SK-N-SH (cell line): ENCODE data around the gene PTTG1IP2. TPM values are rescaled to one million over a fixed set of nuclear protein-coding genes. Genes with fewer than 3 reads are reported as not detected.

Source experiments
- CTCF ChIA-PET: fragments of 300-600, 350-600 bp; formaldehyde crosslinking; extraction: SDS; loops from one replicate; lab custom pipeline; 2021; lab: Yijun Ruan, JAX
- POLR2A ChIA-PET: fragments of 350-600 bp; sonication (Branson Sonifier 250); formaldehyde crosslinking; extraction: SDS; loops from one replicate; lab custom pipeline; 2020; ENCODE audit warnings: antibody characterized with exemption, inconsistent platforms; lab: Yijun Ruan, JAX
- DNase-seq: peaks from one replicate; pipeline ENCODE4 v3.0.0; 2012
- H2AFZ ChIP-seq: fragments of 200-600 bp; sonication (generic); 2 replicates; pipeline ENCODE4 v1.8.1; 2016; ENCODE audit warnings: antibody characterized with exemption, mild to moderate bottlenecking, low read depth
- H3F3A ChIP-seq: fragments of 200-600 bp; sonication (generic); replicated peaks from 2 replicates; pipeline ENCODE3; 2016; ENCODE audit warnings: antibody characterized with exemption, mild to moderate bottlenecking; ENCODE audit not compliant: insufficient read depth
- H3K27ac ChIP-seq, 2 experiments: fragments of 200-500 bp in 1 of 2; fragments of 200-600 bp in 1 of 2; sonication (Bioruptor generic) in 1 of 2; sonication (generic), shearing (Covaris generic) in 1 of 2; 2 replicates each; pipeline versions ENCODE4 v1.5.1 to v1.6.1; 2014 to 2016; ENCODE audit warnings: low read depth in 2 of 2, inconsistent platforms in 1 of 2, low read length in 1 of 2, mild to moderate bottlenecking in 1 of 2, mixed read lengths in 1 of 2
- H3K27me3 ChIP-seq: fragments of 200-600 bp; sonication (generic), shearing (Covaris generic); 2 replicates; pipeline ENCODE4 v1.6.1; 2016; ENCODE audit warnings: mixed run types; ENCODE audit not compliant: insufficient read depth
- H3K36me3 ChIP-seq, 2 experiments: fragments of 200-500 bp in 1 of 2; fragments of 200-600 bp in 1 of 2; sonication (Bioruptor generic) in 1 of 2; sonication (generic) in 1 of 2; replicated peaks in 1 of 2; 2 replicates each; pipeline versions ENCODE3 to v1.5.1; 2014 to 2016; ENCODE audit warnings: low read length in 1 of 2, mild to moderate bottlenecking in 1 of 2; ENCODE audit not compliant: insufficient read depth in 2 of 2, control insufficient read depth in 1 of 2
- H3K4me1 ChIP-seq, 2 experiments: fragments of 200-500 bp in 1 of 2; fragments of 200-600 bp in 1 of 2; sonication (Bioruptor generic) in 1 of 2; sonication (generic), shearing (Covaris generic) in 1 of 2; 2 replicates each; pipeline versions ENCODE4 v1.5.1 to v1.6.1; 2014 to 2016; ENCODE audit warnings: low read depth in 1 of 2, low read length in 1 of 2, mixed run types in 1 of 2; ENCODE audit not compliant: insufficient read depth in 2 of 2, control insufficient read depth in 1 of 2
- H3K4me2 ChIP-seq: fragments of 200-600 bp; sonication (generic), shearing (Covaris generic); 2 replicates; pipeline ENCODE4 v1.6.1; 2017; ENCODE audit warnings: mixed run types
- H3K4me3 ChIP-seq, 2 experiments: fragments of 200-500 bp in 1 of 2; fragments of 200-600 bp in 1 of 2; sonication (Bioruptor generic) in 1 of 2; sonication (generic), shearing (Covaris generic) in 1 of 2; 2 replicates each; pipeline versions ENCODE4 v1.5.1 to v1.8.1; 2014 to 2016; ENCODE audit warnings: low read depth in 2 of 2, inconsistent platforms in 1 of 2, low read length in 1 of 2, mild to moderate bottlenecking in 1 of 2, mixed read lengths in 1 of 2, moderate library complexity in 1 of 2
- H3K79me2 ChIP-seq: fragments of 200-600 bp; sonication (generic); 2 replicates; pipeline ENCODE4 v1.8.1; 2017; ENCODE audit warnings: mild to moderate bottlenecking; ENCODE audit not compliant: insufficient read depth
- H3K9ac ChIP-seq: fragments of 200-600 bp; sonication (generic); 2 replicates; pipeline ENCODE4 v1.6.1; 2017; ENCODE audit warnings: mixed run types
- H3K9me2 ChIP-seq: fragments of 200-600 bp; sonication (generic); 2 replicates; pipeline ENCODE4 v1.6.1; 2017; ENCODE audit warnings: mixed run types
- H3K9me3 ChIP-seq: fragments of 200-600 bp; sonication (generic); 2 replicates; pipeline ENCODE4 v1.6.1; 2017; ENCODE audit warnings: mixed run types, mild to moderate bottlenecking, moderate library complexity
- H4K20me1 ChIP-seq: fragments of 200-600 bp; sonication (generic); 2 replicates; pipeline ENCODE4 v1.6.1; 2017; ENCODE audit warnings: mild to moderate bottlenecking, mixed run types; ENCODE audit not compliant: insufficient read depth
- ELF1 ChIP-seq: IDR thresholded peaks from 2 replicates; pipeline ENCODE4 v1.4.0; 2012
- EP300 ChIP-seq, 2 experiments: IDR thresholded peaks; 2 replicates each; pipeline versions ENCODE4 v1.4.0 to v1.6.1; 2012; ENCODE audit warnings: borderline replicate concordance in 1 of 2, low read depth in 1 of 2, low read length in 1 of 2
- FOSL2 ChIP-seq: IDR thresholded peaks from 2 replicates; pipeline ENCODE4 v1.4.0; 2012; ENCODE audit warnings: low read depth, mild to moderate bottlenecking, moderate library complexity, borderline replicate concordance
- FOXJ3 ChIP-seq: sonication (generic); formaldehyde crosslinking; IDR thresholded peaks from 2 replicates; pipeline ENCODE4 v1.5.1; 2020; ENCODE audit warnings: mild to moderate bottlenecking, missing genetic modification reagents
- JUND ChIP-seq: IDR thresholded peaks from 2 replicates; pipeline ENCODE4 v1.4.0; 2012
- MEF2A ChIP-seq: IDR thresholded peaks from 2 replicates; pipeline ENCODE4 v1.4.0; 2012; ENCODE audit warnings: low read depth, borderline replicate concordance
- MXI1 ChIP-seq: IDR thresholded peaks from 2 replicates; pipeline ENCODE4 v1.6.1; 2012; ENCODE audit warnings: mild to moderate bottlenecking, low read depth, low read length, improper control_type of control experiment
- RAD21 ChIP-seq: IDR thresholded peaks from 2 replicates; pipeline ENCODE4 v1.6.1; 2012; ENCODE audit warnings: mild to moderate bottlenecking, low read length
- RCOR1 ChIP-seq: fragments of 150-350 bp; IDR thresholded peaks from 2 replicates; pipeline ENCODE4 v1.6.1; 2017; ENCODE audit warnings: antibody characterized with exemption, low read length
- RFX5 ChIP-seq: IDR thresholded peaks from 2 replicates; pipeline ENCODE4 v1.6.1; 2012; ENCODE audit warnings: mild to moderate bottlenecking, improper control_type of control experiment, low read length
- RXRA ChIP-seq: IDR thresholded peaks from 2 replicates; pipeline ENCODE4 v1.4.0; 2012; ENCODE audit warnings: low read depth, mild to moderate bottlenecking, borderline replicate concordance
- SMC3 ChIP-seq: IDR thresholded peaks from 2 replicates; pipeline ENCODE4 v1.6.1; 2012; ENCODE audit warnings: low read depth, low read length, improper control_type of control experiment
- TAF1 ChIP-seq: IDR thresholded peaks from 2 replicates; pipeline ENCODE4 v1.6.1; 2012; ENCODE audit warnings: low read depth, mild to moderate bottlenecking, low read length, moderate library complexity, borderline replicate concordance
- YY1 ChIP-seq: IDR thresholded peaks from 2 replicates; pipeline ENCODE4 v1.4.0; 2012; ENCODE audit warnings: low read depth, mild to moderate bottlenecking
- WGBS: methylation state at CpG from one replicate; pipeline ENCODE4 v1.1.6; 2017; ENCODE audit warnings: low lambda C conversion rate; 5-methylcytosine and 5-hydroxymethylcytosine counted together
- polyA plus RNA-seq, 3 experiments: library from polyadenylated mRNA; depleted of rRNA; stranded (reverse); fragments of >200 nt; gene quantifications; 2 replicates each; pipeline ENCODE4 v1.2.3, GENCODE V29; 2012
- TF ChIP-seq, protein P1 (sequence below): IDR thresholded peaks from 2 replicates; pipeline ENCODE4; 2012
- TF ChIP-seq, protein P2 (sequence below): IDR thresholded peaks from 2 replicates; pipeline ENCODE4 v1.4.0; 2012; ENCODE audit warnings: low read depth
- TF ChIP-seq, protein P3 (sequence below): fragments of 200-600 bp; sonication (generic); IDR thresholded peaks from 2 replicates; pipeline ENCODE4 v1.6.1; 2017; ENCODE audit warnings: antibody characterized with exemption, mild to moderate bottlenecking, moderate library complexity

PTTG1IP2 gene
- not detected in 2 replicates for polyA plus RNA-seq (2012; rRNA removed)
- not detected in 2 replicates for polyA plus RNA-seq (2012; cell fraction: cytosol; rRNA removed)
- polyA plus RNA-seq (2012; cell fraction: nucleus; rRNA removed): not detected in 2 replicates

DNA sequence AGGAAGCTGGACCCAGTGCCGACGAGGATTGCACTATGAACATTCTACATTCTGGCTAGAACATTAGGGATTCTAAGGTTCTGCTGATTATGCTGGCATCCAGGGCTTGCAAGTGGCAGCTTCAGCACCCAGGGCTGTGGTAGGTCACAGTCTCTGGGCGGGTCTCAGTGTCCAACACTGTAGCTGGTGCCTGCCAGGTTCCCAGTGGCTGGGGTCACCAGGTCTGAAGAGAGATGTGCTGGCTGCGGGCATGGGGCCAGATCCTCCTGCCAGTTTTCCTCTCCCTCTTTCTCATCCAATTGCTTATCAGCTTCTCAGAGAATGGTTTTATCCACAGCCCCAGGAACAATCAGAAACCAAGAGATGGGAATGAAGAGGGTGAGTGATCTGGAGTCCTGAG lies at the start of gene PTTG1IP2:
TSS of gene PTTG1IP2 (plus strand) at position 86 of the 400 bp plus-strand sequence. CDS start at position 234, 148 bp downstream.
- ChIA-PET CTCF (interaction anchor here (1.1 to 5.1 kb wide), 4 partner anchors 13 to 565 kb away, joined by 3 to 30 read pairs (median 4); partner anchors contain the start of gene CDK14), POLR2A (no interaction called here)
- Histone ChIP-seq H2AFZ (0 out of 2 replicates have a peak within 1 kb of the TSS, but pooled peaks have one; percentile 8), H3K79me2 (no peaks in the 10 kb centered on the region), H4K20me1 (no peaks in the 10 kb centered on the region), H3K27me3 (no peaks in the 10 kb centered on the region), H3K4me1 (peaks cover 0 to 10% of the 10 kb centered on the region in 2 experiments; a peak in 1 of 4 replicates), H3K36me3 (no peaks in the 10 kb centered on the region), H3F3A (no peaks in the 10 kb centered on the region), H3K4me2 (no peak within 1 kb of the TSS), H3K4me3 (no peak within 1 kb of the TSS), H3K9me3 (no peaks in the 10 kb centered on the region), H3K27ac (peak within 1 kb of the TSS in 1 of 2 experiments; percentile 14; a peak in 1 of 4 replicates), H3K9ac (no peak within 1 kb of the TSS), H3K9me2 (no peaks in the 10 kb centered on the region)
- WGBS: 65% methylated on average over 4 of the region's 4 CpGs
- no peak for DNase-seq
- TF ChIP-seq FOSL2 (no peak), MEF2A (no peak), RCOR1 (no peak), RFX5 (no peak), ELF1 (no peak), EP300 (IDR thresholded peaks at IDR 0.05; ENCODE audit: borderline replicate concordance in 1 of 2, low read depth in 1 of 2, low read length in 1 of 2) (no peak), RAD21 (no peak), TAF1 (no peak), FOXJ3 (CRISPR knock-in tag) (no peak), JUND (no peak), SMC3 (no peak), RXRA (no peak), MXI1 (no peak), YY1 (no peak)
- TF ChIP-seq, protein P1, sequence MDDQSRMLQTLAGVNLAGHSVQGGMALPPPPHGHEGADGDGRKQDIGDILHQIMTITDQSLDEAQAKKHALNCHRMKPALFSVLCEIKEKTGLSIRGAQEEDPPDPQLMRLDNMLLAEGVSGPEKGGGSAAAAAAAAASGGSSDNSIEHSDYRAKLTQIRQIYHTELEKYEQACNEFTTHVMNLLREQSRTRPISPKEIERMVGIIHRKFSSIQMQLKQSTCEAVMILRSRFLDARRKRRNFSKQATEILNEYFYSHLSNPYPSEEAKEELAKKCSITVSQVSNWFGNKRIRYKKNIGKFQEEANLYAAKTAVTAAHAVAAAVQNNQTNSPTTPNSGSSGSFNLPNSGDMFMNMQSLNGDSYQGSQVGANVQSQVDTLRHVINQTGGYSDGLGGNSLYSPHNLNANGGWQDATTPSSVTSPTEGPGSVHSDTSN: no peak
- TF ChIP-seq, protein P2, sequence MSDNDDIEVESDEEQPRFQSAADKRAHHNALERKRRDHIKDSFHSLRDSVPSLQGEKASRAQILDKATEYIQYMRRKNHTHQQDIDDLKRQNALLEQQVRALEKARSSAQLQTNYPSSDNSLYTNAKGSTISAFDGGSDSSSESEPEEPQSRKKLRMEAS: no peak
- TF ChIP-seq, protein P3, sequence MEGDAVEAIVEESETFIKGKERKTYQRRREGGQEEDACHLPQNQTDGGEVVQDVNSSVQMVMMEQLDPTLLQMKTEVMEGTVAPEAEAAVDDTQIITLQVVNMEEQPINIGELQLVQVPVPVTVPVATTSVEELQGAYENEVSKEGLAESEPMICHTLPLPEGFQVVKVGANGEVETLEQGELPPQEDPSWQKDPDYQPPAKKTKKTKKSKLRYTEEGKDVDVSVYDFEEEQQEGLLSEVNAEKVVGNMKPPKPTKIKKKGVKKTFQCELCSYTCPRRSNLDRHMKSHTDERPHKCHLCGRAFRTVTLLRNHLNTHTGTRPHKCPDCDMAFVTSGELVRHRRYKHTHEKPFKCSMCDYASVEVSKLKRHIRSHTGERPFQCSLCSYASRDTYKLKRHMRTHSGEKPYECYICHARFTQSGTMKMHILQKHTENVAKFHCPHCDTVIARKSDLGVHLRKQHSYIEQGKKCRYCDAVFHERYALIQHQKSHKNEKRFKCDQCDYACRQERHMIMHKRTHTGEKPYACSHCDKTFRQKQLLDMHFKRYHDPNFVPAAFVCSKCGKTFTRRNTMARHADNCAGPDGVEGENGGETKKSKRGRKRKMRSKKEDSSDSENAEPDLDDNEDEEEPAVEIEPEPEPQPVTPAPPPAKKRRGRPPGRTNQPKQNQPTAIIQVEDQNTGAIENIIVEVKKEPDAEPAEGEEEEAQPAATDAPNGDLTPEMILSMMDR: no peak
